H7 (cell line): ENCODE results near the gene SLC25A10. TPM values are rescaled to one million over a fixed set of nuclear protein-coding genes. Genes with fewer than 3 reads are reported as not detected.

Experiments used
- DNase-seq: peaks from one replicate; pipeline ENCODE4 v3.0.0; 2012
- H3K27me3 ChIP-seq: 2 replicates; pipeline ENCODE4 v1.6.0; 2011; ENCODE audit warnings: mild to moderate bottlenecking, low read length; ENCODE audit not compliant: control insufficient read depth, insufficient read depth
- H3K36me3 ChIP-seq: replicated peaks from 2 replicates; pipeline ENCODE4 v1.5.1; 2011; ENCODE audit warnings: low read length; ENCODE audit not compliant: control insufficient read depth, insufficient read depth
- H3K4me3 ChIP-seq: 2 replicates; pipeline ENCODE4 v1.5.1; 2011; ENCODE audit warnings: low read depth, mild to moderate bottlenecking, control low read depth, low read length, moderate library complexity; ENCODE audit not compliant: insufficient read depth
- total RNA-seq: library from RNA; depleted of rRNA; stranded (reverse); fragments of >200 nt; shearing (Covaris generic); gene quantifications from 2 replicates; pipeline ENCODE4 v1.2.3, GENCODE V29; 2014

The SLC25A10 gene
- total RNA-seq, 1 experiment from 2014 or later = 56.7 TPM

DNA sequence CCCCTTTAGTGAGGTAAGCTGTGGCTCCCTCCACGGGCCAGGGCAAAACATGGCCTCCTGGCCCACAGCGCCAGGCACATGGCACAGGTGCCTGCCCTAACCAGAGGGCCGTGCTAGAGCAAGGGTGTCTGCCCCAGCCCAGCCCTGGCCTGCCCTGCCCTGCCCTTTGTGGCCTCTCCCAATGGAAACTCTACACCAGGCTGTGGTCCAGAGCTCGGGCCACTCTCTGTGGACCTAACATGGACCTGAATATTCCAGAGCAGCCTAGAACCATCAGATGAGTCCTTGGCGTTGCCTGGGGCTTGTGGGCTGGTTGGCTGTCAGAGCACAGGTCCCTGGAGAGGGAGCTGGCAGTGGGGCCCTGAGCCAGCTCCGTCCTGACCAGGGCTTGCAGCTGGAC is 16.9 kb upstream of the SLC25A10 start:
- DNase-seq = no peak
- Histone ChIP-seq H3K4me3 (no peak overlapping the region), H3K36me3 (peaks cover 15% of the 10 kb centered on the region)

DNA sequence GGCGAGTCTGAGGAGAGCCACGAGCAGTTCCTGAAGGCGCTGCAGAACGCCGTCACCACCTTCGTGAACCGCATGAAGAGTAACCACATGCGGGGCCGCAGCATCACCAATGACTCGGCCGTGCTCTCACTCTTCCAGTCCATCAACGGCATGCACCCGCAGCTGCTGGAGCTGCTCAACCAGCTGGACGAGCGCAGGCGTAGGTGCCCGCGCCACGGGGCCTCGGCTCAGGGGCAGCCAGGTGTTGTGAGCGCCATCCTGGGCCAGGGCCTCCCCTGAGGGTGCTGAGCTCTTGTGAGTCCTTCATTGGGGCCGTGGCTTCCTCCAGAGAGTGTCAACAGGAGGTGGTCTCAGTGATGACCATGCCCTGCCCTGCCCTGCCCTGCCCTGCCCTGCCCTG is 16.3 kb upstream of the SLC25A10 start:
- no peak for DNase-seq
- Histone ChIP-seq H3K27me3 (no peaks in the 10 kb centered on the region), H3K36me3 (peaks cover 16% of the 10 kb centered on the region), H3K4me3 (no peak overlapping the region)

More for the DNA sequence above, 16.9 kb upstream of the SLC25A10 start:
- no peaks in the 10 kb centered on the region for H3K27me3 ChIP-seq

DNA sequence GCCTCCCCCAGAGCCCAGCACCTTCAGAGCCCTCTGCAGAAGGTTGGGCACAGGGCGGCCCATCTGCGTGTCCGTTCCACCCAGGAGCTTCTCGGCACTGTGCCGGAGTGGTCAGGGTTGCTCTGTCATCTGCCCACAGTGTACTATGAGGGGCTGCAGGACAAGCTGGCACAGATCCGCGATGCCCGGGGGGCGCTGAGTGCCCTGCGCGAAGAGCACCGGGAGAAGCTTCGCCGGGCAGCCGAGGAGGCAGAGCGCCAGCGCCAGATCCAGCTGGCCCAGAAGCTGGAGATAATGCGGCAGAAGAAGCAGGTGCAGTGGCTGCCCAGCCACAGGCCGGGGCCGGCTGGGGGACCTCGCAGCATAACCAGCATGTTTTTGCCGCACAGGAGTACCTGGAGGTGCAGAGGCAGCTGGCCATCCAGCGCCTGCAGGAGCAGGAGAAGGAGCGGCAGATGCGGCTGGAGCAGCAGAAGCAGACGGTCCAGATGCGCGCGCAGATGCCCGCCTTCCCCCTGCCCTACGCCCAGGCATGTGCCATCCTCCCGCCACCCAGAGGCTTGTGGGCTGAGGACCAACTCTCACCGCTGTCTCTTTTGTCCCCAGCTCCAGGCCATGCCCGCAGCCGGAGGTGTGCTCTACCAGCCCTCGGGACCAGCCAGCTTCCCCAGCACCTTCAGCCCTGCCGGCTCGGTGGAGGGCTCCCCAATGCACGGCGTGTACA is 15.7 kb upstream of the SLC25A10 start:
- no peaks in the 10 kb centered on the region for H3K27me3 ChIP-seq
- H3K4me3 ChIP-seq = no peak overlapping the region
- no peak for DNase-seq
- H3K36me3 ChIP-seq = peaks cover 17% of the 10 kb centered on the region

DNA sequence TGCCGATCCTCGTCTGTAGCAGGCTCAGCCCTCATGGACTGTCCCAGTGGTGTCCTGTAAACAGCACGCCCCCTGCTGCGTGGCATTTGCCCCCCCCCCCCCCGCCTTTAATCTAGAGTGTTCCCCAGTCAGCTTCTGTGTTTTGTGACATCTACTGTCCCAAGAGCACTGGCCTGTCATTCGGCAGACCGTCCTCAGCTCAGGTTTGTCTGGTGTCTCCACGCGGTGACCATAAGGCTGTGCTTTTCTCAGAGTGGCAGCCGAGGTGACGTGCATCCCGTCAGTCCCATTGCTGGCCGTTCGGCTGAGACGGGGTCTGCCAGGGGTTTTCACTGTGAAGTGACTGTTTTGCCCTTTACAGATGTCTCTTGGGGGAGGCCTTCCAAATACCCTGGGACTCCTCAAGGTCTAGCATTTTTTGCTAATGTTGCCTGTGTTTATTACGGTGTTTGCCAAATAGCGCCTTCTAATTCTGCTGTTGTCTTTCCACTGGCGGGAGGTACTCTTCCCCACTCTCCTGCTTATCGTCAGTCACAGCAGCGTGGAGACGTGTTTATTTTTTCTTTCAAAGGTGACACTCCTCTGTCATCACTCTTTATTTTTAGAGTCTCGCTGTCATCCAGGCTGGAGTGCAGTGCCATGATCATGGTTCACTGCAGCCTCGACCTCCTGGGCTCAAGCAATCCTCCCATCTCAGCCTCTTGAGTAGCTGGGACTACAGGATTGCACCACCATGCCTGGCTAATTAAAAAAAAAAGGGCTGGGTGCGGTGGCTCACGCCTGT is 14.6 kb upstream of the SLC25A10 start:
- H3K36me3 ChIP-seq = peaks cover 15% of the 10 kb centered on the region
- H3K4me3 ChIP-seq = no peak overlapping the region
- DNase-seq = no peak
- H3K27me3 ChIP-seq = no peaks in the 10 kb centered on the region

DNA sequence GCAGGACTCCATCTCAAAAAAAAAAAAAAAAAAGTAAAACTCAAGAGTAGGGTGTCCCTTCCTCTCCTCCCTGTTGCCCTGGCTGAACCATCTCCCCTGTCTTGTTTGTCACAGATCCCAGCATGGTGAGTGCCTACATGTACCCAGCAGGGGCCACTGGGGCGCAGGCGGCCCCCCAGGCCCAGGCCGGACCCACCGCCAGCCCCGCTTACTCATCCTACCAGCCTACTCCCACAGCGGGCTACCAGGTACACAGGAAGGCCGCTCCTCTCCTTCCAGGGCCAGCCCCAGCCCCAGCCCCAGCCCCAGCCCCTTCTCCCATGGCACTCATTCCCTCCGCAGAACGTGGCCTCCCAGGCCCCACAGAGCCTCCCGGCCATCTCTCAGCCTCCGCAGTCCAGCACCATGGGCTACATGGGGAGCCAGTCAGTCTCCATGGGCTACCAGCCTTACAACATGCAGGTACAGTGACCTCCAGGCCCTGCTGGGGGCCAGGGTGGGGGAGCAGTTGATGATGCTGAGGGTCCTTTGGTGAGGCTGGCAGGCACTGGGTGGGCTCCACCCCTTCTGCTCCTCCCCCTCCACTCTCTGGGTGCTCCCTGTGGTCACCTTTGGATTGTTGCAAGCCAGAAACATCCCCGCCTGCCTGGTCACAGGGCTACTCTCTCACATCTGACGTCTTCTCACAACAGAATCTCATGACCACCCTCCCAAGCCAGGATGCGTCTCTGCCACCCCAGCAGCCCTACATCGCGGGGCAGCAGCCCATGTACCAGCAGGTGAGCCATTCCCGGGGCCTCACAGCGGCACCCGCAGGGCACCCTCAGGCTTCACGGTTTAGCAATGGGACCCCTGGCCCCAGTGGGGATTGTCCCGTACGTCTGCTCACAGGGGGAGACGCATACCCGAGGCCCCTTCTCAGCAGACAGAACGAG is 11.5 kb upstream of the SLC25A10 start:
- no peaks in the 10 kb centered on the region for H3K27me3 ChIP-seq
- H3K4me3 ChIP-seq = no peak overlapping the region
- peaks cover 21% of the 10 kb centered on the region for H3K36me3 ChIP-seq
- no peak for DNase-seq

DNA sequence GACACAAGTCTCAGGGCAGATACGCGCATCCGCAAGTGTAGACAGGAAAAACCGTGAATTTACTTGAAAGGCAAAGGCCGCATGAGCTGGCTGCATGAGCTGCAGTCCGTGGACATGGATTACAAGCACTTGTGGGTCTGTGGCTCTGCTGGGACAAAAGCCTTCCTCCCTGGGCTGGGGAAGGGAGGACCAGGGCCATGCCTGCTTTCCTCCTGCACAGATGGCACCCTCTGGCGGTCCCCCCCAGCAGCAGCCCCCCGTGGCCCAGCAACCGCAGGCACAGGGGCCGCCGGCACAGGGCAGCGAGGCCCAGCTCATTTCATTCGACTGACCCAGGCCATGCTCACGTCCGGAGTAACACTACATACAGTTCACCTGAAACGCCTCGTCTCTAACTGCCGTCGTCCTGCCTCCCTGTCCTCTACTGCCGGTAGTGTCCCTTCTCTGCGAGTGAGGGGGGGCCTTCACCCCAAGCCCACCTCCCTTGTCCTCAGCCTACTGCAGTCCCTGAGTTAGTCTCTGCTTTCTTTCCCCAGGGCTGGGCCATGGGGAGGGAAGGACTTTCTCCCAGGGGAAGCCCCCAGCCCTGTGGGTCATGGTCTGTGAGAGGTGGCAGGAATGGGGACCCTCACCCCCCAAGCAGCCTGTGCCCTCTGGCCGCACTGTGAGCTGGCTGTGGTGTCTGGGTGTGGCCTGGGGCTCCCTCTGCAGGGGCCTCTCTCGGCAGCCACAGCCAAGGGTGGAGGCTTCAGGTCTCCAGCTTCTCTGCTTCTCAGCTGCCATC is 10.6 kb upstream of the SLC25A10 start:
- peaks cover 22% of the 10 kb centered on the region for H3K36me3 ChIP-seq

DNA sequence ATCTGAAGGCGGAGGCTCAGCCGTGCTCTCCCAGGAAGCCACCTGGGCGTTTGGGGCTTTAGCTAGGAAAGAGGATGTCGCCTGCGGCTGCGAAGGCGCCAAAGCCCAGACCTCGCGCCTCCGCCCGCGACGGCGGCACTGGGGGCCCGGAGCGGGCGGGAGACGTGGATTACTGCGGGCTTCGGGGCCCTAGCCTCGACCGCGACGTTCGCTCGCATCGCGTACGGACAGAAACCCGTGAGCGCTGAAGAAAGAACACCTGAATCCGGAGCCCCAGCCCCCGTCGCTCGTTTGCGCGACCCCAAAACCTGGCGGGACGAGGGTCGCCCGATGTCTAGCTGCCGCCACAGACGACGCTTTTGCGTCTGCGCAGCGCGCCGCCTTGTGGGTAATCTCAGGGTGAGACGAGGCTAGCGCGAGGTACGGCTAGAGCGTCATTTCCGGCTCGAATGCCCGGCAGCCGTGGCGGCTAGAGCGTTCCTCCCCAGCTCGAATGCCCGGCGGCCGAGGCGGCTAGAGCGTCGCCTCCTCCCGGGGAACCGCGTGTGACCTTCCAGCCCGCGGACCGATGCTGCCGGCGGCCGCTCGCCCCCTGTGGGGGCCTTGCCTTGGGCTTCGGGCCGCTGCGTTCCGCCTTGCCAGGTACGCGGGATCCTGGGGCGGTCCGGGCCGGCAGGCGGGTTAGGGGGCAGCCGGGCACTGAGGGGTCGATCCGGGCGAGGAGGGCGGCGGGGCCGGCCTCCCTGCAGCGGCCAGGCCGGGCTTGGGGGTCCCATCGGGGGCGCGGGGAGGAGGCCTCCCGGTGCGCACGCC is 8.9 kb upstream of the SLC25A10 start, which contains the start of gene MRPL12:
Gene MRPL12 (plus strand): TSS at position 434 of the 813 bp plus-strand sequence. CDS start 135 bp downstream, at position 569.
- DNase-seq = peak; percentile 99
- no peaks in the 10 kb centered on the region for H3K27me3 ChIP-seq
- H3K4me3 ChIP-seq = peak within 1 kb of the TSS; percentile 93
- H3K36me3 ChIP-seq = peaks cover 18% of the 10 kb centered on the region

More for the DNA sequence above, 10.6 kb upstream of the SLC25A10 start:
- Histone ChIP-seq H3K4me3 (no peak overlapping the region; the same call in 1 of the 2 replicates), H3K27me3 (no peaks in the 10 kb centered on the region)
- DNase-seq = no peak

DNA sequence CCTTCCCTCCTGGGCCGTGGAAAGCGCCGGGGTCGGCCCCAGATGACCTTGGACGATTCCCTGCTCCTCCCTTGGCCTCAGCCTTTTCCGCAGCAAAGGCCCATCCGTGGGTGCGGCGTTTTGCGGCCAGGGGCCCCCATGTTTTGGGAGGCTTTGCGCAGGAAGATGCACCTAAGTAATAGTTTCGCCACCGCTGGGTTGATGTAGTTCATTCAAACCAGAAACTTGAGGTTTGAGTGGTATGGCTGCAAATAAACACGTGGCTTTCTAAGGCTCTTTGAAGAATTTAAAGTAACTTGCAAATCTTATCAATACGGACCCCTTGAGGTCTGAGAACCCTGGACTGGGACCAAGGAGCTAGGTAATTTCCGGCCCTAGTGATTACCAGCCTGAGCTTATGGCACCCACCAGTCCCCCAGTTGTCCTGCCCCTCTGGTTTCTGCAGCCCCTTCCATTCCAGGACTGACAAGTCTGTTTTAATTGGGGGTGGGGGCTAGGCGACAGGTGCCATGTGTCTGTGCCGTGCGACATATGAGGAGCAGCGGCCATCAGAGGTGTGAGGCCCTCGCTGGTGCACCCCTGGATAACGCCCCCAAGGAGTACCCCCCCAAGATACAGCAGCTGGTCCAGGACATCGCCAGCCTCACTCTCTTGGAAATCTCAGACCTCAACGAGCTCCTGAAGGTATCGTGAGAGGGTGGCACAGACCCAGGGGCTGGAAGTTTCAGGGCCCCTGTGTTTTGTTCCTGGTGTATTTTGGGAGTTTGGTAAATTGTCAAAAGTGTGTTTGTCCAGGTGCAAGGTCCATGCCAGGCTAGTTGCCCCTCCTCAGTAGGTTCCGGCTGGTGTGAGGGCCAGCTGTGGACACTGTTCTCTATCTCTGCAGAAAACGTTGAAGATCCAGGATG is 8.1 kb upstream of the SLC25A10 start:
- no peak for DNase-seq
- no peaks in the 10 kb centered on the region for H3K27me3 ChIP-seq
- H3K4me3 ChIP-seq = peak overlapping the region; percentile 93
- H3K36me3 ChIP-seq = peaks cover 16% of the 10 kb centered on the region

DNA sequence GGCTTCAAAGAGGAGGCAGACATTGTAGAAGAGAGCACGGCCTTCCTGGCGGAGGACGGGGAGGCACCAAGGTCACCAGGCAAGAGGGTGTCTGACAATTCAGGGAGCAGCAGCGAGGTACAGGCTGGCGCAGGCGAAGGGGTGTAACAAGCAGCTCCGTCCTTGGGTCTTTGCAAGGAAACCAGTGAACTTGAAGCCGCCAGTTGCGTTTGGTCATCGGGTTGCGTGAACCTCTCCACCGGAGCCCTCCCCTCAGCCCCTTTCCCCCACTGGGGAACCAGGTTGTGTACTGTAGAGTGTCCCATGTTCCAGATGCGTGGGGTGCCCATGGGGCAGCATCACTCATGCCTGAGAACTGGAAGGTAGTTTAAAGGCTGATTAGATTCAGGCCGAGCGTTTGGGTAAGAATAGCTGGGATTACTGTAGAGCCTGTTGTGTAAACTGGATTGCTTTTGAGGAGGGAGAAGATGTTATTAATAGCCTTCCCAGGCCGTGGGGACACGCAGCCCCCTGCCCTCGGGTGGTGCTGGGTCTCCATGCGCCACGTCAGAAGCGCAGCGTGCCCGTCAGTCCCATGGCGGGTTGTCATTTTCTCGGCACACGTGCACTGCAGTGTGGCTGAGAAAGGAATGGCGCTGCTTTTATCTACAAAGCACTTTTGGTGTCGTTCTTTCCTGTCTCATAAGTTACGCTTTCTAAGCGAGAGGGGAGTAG is 6.4 kb upstream of the SLC25A10 start:
- Histone ChIP-seq H3K36me3 (peaks cover 15% of the 10 kb centered on the region), H3K4me3 (no peak overlapping the region), H3K27me3 (no peaks in the 10 kb centered on the region)
- DNase-seq = no peak

DNA sequence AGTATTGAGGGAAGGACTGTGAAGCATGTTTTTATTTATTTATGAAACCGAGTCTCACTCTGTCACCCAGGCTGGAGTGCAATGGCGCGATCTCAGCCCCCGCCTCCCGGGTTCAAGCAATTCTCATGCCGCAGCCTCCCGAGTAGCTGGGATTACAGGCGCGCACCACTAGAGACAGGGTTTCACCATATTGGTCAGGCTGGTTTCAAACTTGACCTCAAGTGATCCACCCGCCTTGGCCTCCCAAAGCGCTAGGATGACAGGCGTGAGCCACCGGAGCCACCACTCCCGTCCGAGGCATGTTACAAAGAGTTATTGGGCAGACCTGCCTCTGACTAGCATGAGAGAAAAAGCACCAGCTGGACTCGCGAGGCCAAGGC is 5.9 kb upstream of the SLC25A10 start:
- Histone ChIP-seq H3K36me3 (peaks cover 13% of the 10 kb centered on the region), H3K27me3 (peaks cover 1% of the 10 kb centered on the region; the same call in 1 of the 2 replicates), H3K4me3 (no peak overlapping the region)
- DNase-seq = no peak

DNA sequence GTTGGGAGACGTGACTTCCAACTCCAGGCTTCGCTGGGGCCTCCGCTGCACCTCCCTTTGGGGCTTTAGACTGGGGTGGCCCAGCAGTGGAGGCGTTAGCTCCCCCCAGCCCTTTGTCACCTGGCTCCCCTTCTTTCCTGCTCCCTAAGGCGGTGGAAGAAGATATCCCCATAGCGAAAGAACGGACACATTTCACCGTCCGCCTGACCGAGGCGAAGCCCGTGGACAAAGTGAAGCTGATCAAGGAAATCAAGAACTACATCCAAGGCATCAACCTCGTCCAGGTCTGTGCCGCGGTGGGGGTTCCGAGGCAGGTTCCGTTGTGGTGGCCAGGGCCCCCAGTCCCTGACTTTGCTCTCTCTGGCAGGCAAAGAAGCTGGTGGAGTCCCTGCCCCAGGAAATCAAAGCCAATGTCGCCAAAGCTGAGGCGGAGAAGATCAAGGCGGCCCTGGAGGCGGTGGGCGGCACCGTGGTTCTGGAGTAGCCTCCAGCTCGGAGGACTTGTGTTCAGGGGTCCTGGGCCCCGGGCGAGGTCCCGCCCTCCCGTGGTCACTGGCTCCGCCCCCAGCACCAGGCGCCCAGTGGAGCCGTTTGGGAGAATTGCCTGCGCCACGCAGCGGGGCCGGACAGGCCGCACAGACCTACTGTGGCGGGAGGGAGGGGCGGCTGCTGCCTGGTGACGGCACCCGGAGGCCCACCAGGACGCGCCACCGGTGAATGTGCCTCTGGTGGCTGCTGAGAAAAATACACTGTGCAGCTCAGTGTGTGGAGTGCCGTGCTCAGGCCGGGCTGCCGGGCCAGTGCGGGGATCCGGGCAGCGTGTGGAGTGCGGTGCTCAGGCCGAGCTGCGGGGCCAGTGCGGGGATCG is 5.1 kb upstream of the SLC25A10 start:
- Histone ChIP-seq H3K27me3 (peaks cover 1% of the 10 kb centered on the region; the same call in 1 of the 2 replicates), H3K36me3 (peaks cover 10% of the 10 kb centered on the region), H3K4me3 (no peak overlapping the region)
- DNase-seq = no peak
